ENCODE data around the gene NPY5R.

Gene NPY5R

GRCh38 chr4:163343604-163344146, at the start of gene NPY5R:
Gene NPY5R, plus strand, starts transcription at chr4:163343892. Its CDS starts 6,382 bp downstream, at chr4:163350274.
- no peak for DNase-seq (ENCODE audit: low read depth)

- DNase-seq (ENCODE audit: low read depth), result no peak
Observed at GRCh38 chr4:163295138-163295537, 48.6 kb upstream of the NPY5R start.

- DNase-seq (ENCODE audit: low read depth), result no peak
Observed at GRCh38 chr4:163300445-163300844, 43.2 kb upstream of the NPY5R start.

GRCh38 chr4:163303069-163303468, 40.6 kb upstream of the NPY5R start:
- DNase-seq (ENCODE audit: low read depth), result no peak

- DNase-seq (ENCODE audit: low read depth), result no peak
Observed at GRCh38 chr4:163309466-163309865, 34.2 kb upstream of the NPY5R start.

GRCh38 chr4:163317110-163317509, 26.6 kb upstream of the NPY5R start:
- DNase-seq (ENCODE audit: low read depth), result no peak

- DNase-seq (ENCODE audit: low read depth), result no peak
Observed at GRCh38 chr4:163330916-163331628, 12.6 kb upstream of the NPY5R start.

- DNase-seq (ENCODE audit: low read depth), result no peak
Observed at GRCh38 chr4:163331629-163332376, 11.9 kb upstream of the NPY5R start.

GRCh38 chr4:163332526-163333406, 10.9 kb upstream of the NPY5R start, which contains the start of gene NPY1R:
Gene NPY1R, minus strand, starts transcription at chr4:163332596. Its CDS starts 6,042 bp downstream, at chr4:163326554.
- no peak for DNase-seq (ENCODE audit: low read depth)

- DNase-seq (ENCODE audit: low read depth), result no peak
Observed at GRCh38 chr4:163335384-163335783, 8.3 kb upstream of the NPY5R start.

GRCh38 chr4:163344147-163345125, 744 bp downstream of the NPY5R start:
- DNase-seq (ENCODE audit: low read depth), result no peak

GRCh38 chr4:163350672-163351071, 7.0 kb downstream of the NPY5R start:
- no peak for DNase-seq (ENCODE audit: low read depth)

GRCh38 chr4:163353054-163353453, 9.4 kb downstream of the NPY5R start:
- DNase-seq (ENCODE audit: low read depth), result no peak

GRCh38 chr4:163356104-163356503, 12.4 kb downstream of the NPY5R start:
- DNase-seq (ENCODE audit: low read depth), result no peak

- DNase-seq (ENCODE audit: low read depth), result no peak
Observed at GRCh38 chr4:163367651-163368050, 24.0 kb downstream of the NPY5R start.

GRCh38 chr4:163372029-163372428, 28.3 kb downstream of the NPY5R start:
- no peak for DNase-seq (ENCODE audit: low read depth)

- DNase-seq (ENCODE audit: low read depth), result no peak
Observed at GRCh38 chr4:163378661-163379060, 35.0 kb downstream of the NPY5R start.

GRCh38 chr4:163380703-163381102, 37.0 kb downstream of the NPY5R start:
- DNase-seq (ENCODE audit: low read depth), result no peak

- no peak for DNase-seq (ENCODE audit: low read depth)
Observed at GRCh38 chr4:163382178-163382869, 38.6 kb downstream of the NPY5R start.

- no peak for DNase-seq (ENCODE audit: low read depth)
Observed at GRCh38 chr4:163384434-163384833, 40.7 kb downstream of the NPY5R start.
